HG03439 (cell line): ENCODE measurements around the gene DUS1L.

Source experiments
- ATAC-seq: cut with Tn5 transposase; IDR thresholded peaks from one replicate; pipeline ENCODE4 v1.9.1; 2021; ENCODE audit warnings: mild to moderate bottlenecking, moderate library complexity; ENCODE audit not compliant: unreplicated experiment

DUS1L gene

GRCh38 chr17:82016061-82016874, 49.3 kb downstream of the DUS1L start:
- no peak for ATAC-seq

- ATAC-seq, result no peak
Measured at GRCh38 chr17:82015311-82015971, 50.2 kb downstream of the DUS1L start.

GRCh38 chr17:82014971-82015310, 50.7 kb downstream of the DUS1L start:
- no peak for ATAC-seq

GRCh38 chr17:82014432-82014831, 51.2 kb downstream of the DUS1L start:
- ATAC-seq, result no peak

GRCh38 chr17:82013772-82014321, 51.8 kb downstream of the DUS1L start:
- ATAC-seq, result no peak

GRCh38 chr17:82013341-82013740, 52.3 kb downstream of the DUS1L start:
- no peak for ATAC-seq

- ATAC-seq, result no peak
Measured at GRCh38 chr17:82012640-82013295, 52.8 kb downstream of the DUS1L start.

- ATAC-seq, result no peak
Measured at GRCh38 chr17:82012261-82012639, 53.4 kb downstream of the DUS1L start.

GRCh38 chr17:82011617-82012187, 53.9 kb downstream of the DUS1L start:
- no peak for ATAC-seq

GRCh38 chr17:82010575-82011525, 54.8 kb downstream of the DUS1L start:
- ATAC-seq, result no peak

GRCh38 chr17:82009413-82009812, 56.2 kb downstream of the DUS1L start:
- ATAC-seq, result no peak

- ATAC-seq, result no peak
Measured at GRCh38 chr17:82008941-82009405, 56.6 kb downstream of the DUS1L start.

GRCh38 chr17:82008258-82008940, 57.2 kb downstream of the DUS1L start:
- ATAC-seq, result no peak
